Brain microvascular endothelial cell (primary cell): Measurements from ENCODE around the gene PFKL.

Source experiments
- DNase-seq: peaks from one replicate; pipeline ENCODE4 v3.0.0-alpha.2; 2020
- H3K27ac ChIP-seq: fragments of 250-450 bp; sonication (Bioruptor Pico); 2 replicates; pipeline ENCODE4 v1.5.1; 2020; ENCODE audit warnings: mild to moderate bottlenecking, moderate library complexity
- H3K27me3 ChIP-seq: fragments of 250-450 bp; sonication (Bioruptor Pico); replicated peaks from 2 replicates; pipeline ENCODE4 v1.5.1; 2020; ENCODE audit warnings: mild to moderate bottlenecking
- H3K36me3 ChIP-seq: fragments of 250-450 bp; sonication (Bioruptor Pico); replicated peaks from 2 replicates; pipeline ENCODE4 v1.5.1; 2020; ENCODE audit warnings: mild to moderate bottlenecking
- H3K4me3 ChIP-seq: 2 replicates; pipeline ENCODE4 v1.5.1; 2011; ENCODE audit warnings: low read depth, mild to moderate bottlenecking, control low read depth, low read length, moderate library complexity
- CTCF ChIP-seq: IDR thresholded peaks from 2 replicates; pipeline ENCODE4 v1.5.1; 2011; ENCODE audit warnings: low read depth, mild to moderate bottlenecking, moderate library complexity, low read length, control low read depth, inconsistent platforms; ENCODE audit errors: missing control alignments
- in situ Hi-C: cut with HindIII; loops from 2 replicates; pipeline ENCODE4 v1.10.0; 2017; ENCODE audit warnings: low sequenced_read_pairs, low pct_ligation_motif_present

The PFKL gene

GRCh38 chr21:44260066-44260465 lies 39.8 kb upstream of the PFKL start:
- in situ Hi-C loops: no loop called here
- Histone ChIP-seq H3K4me3 (no peak overlapping the region), H3K27me3 (no peaks in the 10 kb centered on the region), H3K36me3 (no peaks in the 10 kb centered on the region), H3K27ac (no peak overlapping the region)
- TF ChIP-seq CTCF: no peak
- no peak for DNase-seq

GRCh38 chr21:44260791-44261631 lies 38.8 kb upstream of the PFKL start:
- DNase-seq: no peak

GRCh38 chr21:44261675-44262295 lies 38.1 kb upstream of the PFKL start, which contains the start of gene DNMT3L:
DNMT3L (minus strand) TSS chr21:44261897; CDS start chr21:44261259, 638 bp downstream.
- H3K27me3 ChIP-seq: no peaks in the 10 kb centered on the region
- no peaks in the 10 kb centered on the region for H3K36me3 ChIP-seq
- H3K4me3 ChIP-seq: no peak within 1 kb of the TSS
- H3K27ac ChIP-seq: no peak within 1 kb of the TSS
- no peak for TF ChIP-seq CTCF
- in situ Hi-C loops: no loop called here
- DNase-seq: no peak

More at GRCh38 chr21:44260791-44261631, 38.8 kb upstream of the PFKL start:
- Histone ChIP-seq H3K36me3 (no peaks in the 10 kb centered on the region), H3K27me3 (no peaks in the 10 kb centered on the region), H3K27ac (no peak overlapping the region), H3K4me3 (no peak overlapping the region)
- in situ Hi-C loops: no loop called here
- no peak for TF ChIP-seq CTCF

- Histone ChIP-seq H3K27ac (no peak overlapping the region), H3K36me3 (no peaks in the 10 kb centered on the region), H3K27me3 (no peaks in the 10 kb centered on the region), H3K4me3 (no peak overlapping the region)
- in situ Hi-C loops: no loop called here
- TF ChIP-seq CTCF: no peak
- no peak for DNase-seq
Observed at GRCh38 chr21:44262338-44263056, 37.4 kb upstream of the PFKL start.

- no peaks in the 10 kb centered on the region for H3K36me3 ChIP-seq
- in situ Hi-C loops: no loop called here
- no peak for DNase-seq
- H3K4me3 ChIP-seq: no peak overlapping the region
- TF ChIP-seq CTCF: no peak
- H3K27me3 ChIP-seq: no peaks in the 10 kb centered on the region
- H3K27ac ChIP-seq: no peak overlapping the region
Observed at GRCh38 chr21:44263221-44263760, 36.6 kb upstream of the PFKL start.
